Stimulated activated CD4-positive, alpha-beta T cell treated with anti-CD3 and anti-CD28 coated beads, Interleukin-15, amount 100 ng/mL, for 1 hour (primary cell): ENCODE data around the gene CATSPER3.

ENCODE experiments used
- DNase-seq, 2 donors: peaks; one replicate each; pipeline ENCODE4 v3.0.0-alpha.2; 2020; ENCODE audit warnings: low read depth in 1 of 2, low spot score in 1 of 2

CATSPER3 gene

GRCh38 chr5:135040333-135041144, 72.8 kb downstream of the CATSPER3 start:
- no peak for DNase-seq

GRCh38 chr5:135041145-135041587, 73.5 kb downstream of the CATSPER3 start:
- DNase-seq = no peak

GRCh38 chr5:135041726-135042125, 74.0 kb downstream of the CATSPER3 start:
- no peak for DNase-seq

- DNase-seq = no peak
Measured at GRCh38 chr5:135042595-135042994, 74.9 kb downstream of the CATSPER3 start.

- no peak for DNase-seq
Measured at GRCh38 chr5:135045488-135045887, 77.8 kb downstream of the CATSPER3 start.

GRCh38 chr5:135046661-135047346, 79.1 kb downstream of the CATSPER3 start:
- no peak for DNase-seq

GRCh38 chr5:135047347-135047695, 79.6 kb downstream of the CATSPER3 start:
- DNase-seq = no peak

GRCh38 chr5:135048286-135048685, 80.6 kb downstream of the CATSPER3 start:
- no peak for DNase-seq

GRCh38 chr5:135048930-135049329, 81.2 kb downstream of the CATSPER3 start:
- DNase-seq = no peak

GRCh38 chr5:135050244-135050767, 82.6 kb downstream of the CATSPER3 start:
- no peak for DNase-seq

GRCh38 chr5:135051399-135051798, 83.7 kb downstream of the CATSPER3 start:
- no peak for DNase-seq

GRCh38 chr5:135051872-135052271, 84.2 kb downstream of the CATSPER3 start:
- no peak for DNase-seq

- DNase-seq = no peak
Measured at GRCh38 chr5:135052511-135053145, 84.9 kb downstream of the CATSPER3 start.

GRCh38 chr5:135053278-135053677, 85.6 kb downstream of the CATSPER3 start:
- DNase-seq = no peak

- DNase-seq = no peak
Measured at GRCh38 chr5:135053989-135054388, 86.3 kb downstream of the CATSPER3 start.

- DNase-seq = no peak
Measured at GRCh38 chr5:135054546-135054945, 86.8 kb downstream of the CATSPER3 start.

- DNase-seq = no peak
Measured at GRCh38 chr5:135055396-135055795, 87.7 kb downstream of the CATSPER3 start.

GRCh38 chr5:135056316-135057030, 88.8 kb downstream of the CATSPER3 start:
- no peak for DNase-seq

GRCh38 chr5:135057233-135057632, 89.5 kb downstream of the CATSPER3 start:
- no peak for DNase-seq

- no peak for DNase-seq
Measured at GRCh38 chr5:135058331-135058732, 90.6 kb downstream of the CATSPER3 start.
